GM19023 (cell line): ENCODE results near the gene IFITM2.

Experiments
- ATAC-seq: cut with Tn5 transposase; IDR thresholded peaks from one replicate; pipeline ENCODE4 v1.9.1; 2021; ENCODE audit warnings: mild to moderate bottlenecking, moderate library complexity; ENCODE audit not compliant: unreplicated experiment

Gene IFITM2

GRCh38 chr11:292211-293121 is 15.2 kb upstream of the IFITM2 start:
- no peak for ATAC-seq

DNA sequence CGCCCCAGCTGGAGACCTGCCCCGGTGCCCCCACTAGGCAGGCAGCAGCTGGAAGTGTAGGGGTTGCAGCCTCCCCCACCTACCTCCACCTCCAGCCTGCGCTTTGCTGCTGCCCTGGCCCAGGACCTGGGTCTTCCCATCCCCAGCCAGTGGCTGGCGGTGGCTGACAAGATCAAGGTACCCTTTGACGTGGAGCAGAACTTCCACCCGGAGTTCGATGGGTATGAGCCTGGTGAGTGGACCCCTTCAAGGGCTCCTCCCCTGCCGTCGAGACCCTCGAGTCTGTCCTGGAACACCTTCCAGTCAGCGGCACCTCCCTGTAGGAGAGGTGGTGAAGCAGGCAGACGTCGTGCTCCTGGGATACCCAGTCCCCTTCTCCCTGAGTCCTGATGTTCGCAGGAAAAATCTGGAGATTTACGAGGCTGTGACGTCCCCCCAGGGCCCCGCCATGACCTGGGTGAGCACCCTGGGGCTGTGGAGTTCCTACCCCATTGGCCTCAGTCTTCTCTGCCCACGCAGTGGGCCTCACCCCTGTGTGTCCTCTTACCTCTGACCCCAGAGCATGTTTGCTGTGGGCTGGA is 14.3 kb upstream of the IFITM2 start:
- ATAC-seq, result no peak

GRCh38 chr11:293852-294661 is 13.6 kb upstream of the IFITM2 start:
- ATAC-seq, result no peak

- ATAC-seq, result no peak
Observed at GRCh38 chr11:294780-295179, 12.8 kb upstream of the IFITM2 start.

GRCh38 chr11:295351-296170 is 12.1 kb upstream of the IFITM2 start:
- no peak for ATAC-seq

- no peak for ATAC-seq
Observed at GRCh38 chr11:296171-297050, 11.2 kb upstream of the IFITM2 start.

DNA sequence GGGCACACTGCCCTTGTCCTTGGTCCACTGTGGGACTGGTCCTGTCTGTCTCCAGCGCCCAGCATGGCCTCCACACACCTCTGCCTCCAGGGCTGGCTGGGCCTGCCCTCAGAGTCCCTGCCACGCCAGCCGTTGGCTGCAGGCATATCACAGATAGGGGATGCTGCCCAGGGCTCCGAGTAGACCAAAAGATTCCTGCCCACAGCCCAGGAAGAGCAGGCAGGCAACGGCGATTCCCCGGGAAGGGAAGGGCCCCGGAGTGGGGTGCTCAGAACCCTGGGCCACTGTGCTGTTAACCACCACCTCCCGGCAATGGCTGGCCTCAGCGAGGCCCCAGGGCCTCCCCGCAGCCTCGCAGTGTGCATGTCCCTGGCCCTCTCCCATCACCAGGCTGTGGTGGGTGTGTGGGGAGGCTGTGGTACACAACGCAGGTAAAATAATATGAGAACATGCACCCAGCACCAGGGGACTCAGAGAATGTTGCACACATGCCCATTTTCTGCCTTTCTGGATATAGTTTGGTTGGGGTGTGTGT is 10.5 kb upstream of the IFITM2 start:
- no peak for ATAC-seq

GRCh38 chr11:297586-298405 is 9.8 kb upstream of the IFITM2 start:
- no peak for ATAC-seq

DNA sequence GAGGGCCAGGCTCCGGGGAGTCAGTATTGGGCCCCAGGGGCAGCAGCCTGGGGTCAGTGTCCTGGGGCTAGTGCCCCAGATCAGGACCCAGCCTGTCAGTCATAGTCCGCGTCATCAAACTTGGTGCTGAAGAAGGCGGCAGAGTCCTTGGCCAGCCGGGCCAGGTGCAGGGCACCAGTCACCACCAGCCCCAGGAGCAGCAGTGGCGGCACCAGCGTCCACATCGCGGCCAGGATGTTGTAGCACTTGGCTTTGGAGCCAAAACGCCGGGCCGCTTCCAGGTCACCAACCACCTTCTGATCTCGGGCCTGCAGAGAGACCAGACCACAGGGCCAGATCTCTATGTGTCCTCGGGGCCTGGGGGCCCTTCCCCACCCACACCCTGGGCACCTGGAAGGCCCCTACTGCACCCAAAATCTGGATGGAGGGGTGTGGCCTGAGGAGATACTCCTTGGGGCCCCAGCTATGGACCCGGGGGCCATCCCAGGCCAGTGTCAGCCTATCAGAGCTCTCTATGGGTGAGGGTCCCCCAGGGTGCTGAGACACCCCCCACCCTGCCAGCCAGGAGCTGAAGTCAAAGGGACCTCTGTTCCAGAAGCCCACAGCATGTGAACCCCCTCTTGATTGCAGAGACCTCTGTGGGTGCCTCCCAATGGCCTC is 9.1 kb upstream of the IFITM2 start:
- no peak for ATAC-seq

DNA sequence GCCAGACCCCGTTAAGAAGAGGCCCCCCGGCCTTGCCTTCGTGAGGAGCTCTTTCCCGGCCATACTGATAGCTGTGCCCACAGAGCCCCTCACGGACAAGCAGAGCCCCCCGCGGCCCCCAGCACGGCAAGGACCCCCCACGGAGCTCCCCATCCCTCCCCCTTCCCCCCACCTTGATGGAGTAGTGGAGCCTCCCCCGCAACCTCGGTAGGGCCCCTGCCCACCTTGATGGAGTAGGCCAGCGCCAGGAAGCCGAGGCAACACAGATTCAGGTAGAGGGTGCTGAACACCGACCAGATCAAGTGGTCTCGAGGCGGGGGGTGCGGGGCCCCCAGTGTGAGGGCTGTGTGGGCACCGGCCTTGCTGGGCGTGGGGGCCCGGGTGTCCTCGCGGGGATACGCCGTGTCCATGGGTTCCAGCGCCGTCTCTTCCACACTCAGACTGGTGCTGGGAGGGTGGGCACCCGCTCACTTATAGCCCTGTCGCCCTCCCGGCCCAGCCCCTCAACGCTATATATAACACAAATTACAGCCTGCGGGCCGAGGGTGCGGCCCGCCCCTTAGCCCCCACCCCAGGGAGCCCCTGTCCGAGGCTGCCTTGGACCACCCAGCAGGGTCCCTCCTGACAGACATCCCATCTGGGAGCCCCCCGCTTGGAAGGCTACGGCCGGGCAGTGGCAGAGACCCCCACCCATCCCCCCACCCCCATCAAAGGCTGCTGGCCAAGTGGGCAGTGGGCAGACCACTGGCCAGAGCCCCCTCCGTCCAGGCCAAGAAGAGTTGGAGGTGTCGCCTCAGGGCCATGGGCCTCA is 8.3 kb upstream of the IFITM2 start, which contains the start of gene IFITM5:
Gene IFITM5 (minus strand): TSS at position 446 of the 811 bp plus-strand sequence. CDS start 36 bp downstream, at position 410.
- ATAC-seq, result no peak

- no peak for ATAC-seq
Observed at GRCh38 chr11:299951-300735, 7.5 kb upstream of the IFITM2 start.

DNA sequence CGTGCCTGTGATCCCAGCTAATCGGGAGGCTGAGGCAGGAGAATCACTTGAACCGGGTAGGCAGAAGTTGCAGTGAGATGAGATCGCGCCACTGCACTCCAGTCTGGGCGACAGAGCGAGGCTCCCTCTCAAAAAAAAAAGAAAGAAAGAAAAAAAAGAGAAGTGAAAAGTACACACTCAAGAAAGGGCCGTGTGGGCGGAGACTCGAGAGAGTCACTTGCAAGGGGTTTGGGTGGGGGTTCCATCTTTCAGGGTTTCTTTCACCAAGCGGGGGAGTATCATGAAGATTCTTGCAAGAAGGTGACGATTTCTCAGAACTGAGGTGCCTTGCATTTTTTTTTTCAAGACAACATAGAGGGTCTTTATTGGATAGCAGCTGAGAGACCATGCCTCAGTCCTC is 4.3 kb upstream of the IFITM2 start:
- ATAC-seq, result no peak

DNA sequence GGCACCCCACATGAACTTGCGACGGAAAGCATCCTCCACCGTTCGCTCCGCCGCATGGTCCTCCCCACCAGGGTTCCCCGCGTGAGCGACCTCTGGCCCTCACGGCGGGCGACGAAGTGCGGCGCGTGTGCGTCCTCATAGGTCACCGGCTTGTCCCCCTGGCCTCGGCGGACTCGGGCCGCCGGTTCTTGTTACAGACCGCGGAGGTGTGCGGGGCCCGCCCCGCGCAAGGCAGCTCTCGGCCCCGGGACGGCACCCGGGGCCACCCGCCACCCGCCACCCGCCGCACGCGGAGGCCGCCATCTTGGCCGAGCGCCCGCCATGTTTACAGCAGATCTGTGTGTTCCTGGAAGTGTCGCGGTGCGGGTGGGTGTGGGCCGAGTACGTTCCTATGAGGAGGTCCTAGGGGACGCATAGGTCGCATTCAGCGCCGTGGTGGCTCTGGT is 3.5 kb upstream of the IFITM2 start:
- ATAC-seq, result no peak

DNA sequence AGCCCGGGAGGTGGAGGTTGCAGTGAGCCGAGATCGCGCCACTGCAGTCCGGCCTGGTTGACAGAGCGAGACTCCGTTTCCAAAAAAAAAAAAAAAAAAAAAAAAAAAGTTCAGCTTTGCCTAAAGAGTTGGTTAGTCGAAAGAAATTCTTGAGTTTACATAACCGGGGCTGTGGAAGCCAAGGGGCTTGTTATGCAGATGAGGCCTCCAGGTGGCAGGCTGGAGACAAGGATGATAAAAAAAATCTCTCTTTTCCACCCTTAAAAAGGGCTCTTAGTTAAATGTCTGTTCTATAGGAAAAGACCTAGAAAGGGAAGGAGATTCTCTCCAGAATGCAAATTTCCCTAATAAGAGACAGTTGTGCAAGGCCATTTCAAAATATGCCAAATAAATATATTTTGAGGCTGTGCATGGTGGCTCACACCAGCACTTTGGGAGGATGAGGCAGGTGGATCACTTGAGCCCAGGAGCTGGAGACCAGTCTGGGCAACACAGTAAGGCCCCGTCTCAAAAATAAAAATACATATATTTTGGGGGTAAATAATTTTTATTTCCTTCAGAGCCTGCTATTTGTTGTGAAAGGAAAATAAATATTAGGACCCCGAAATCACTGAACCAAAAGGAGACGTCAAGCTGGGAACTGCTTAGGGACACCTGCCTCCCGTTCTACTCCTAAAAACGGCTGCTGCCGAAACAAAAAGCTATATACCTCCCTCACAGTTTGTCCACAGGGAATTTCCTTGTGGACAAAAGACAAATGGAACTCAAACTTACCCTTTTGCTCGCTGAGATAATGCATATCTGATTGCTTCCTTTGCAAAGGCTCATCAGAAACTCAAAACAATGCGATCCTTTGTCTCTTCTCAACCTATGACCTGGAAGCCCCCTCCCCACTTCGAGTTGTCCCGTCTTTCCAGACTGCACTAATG is 2.4 kb upstream of the IFITM2 start:
- no peak for ATAC-seq

DNA sequence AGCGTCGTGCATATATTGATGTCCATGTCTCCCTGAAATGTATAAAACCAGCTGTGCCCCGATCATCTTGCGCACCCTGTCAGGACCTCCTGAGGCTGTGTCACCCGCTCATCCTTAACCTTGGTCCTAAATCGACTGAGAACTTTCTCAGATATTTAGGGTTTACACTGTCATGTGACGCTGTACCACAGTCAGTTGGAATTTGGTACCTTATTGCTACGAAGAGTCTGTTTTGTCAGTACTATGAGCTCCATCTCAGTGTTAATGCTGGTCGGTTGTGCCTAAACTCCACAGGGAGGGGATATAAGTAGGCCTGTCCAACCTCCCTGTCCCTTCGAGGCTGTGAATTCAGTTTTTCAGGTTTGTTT is 1.8 kb upstream of the IFITM2 start:
- no peak for ATAC-seq
